ENCODE results near the gene MAPKBP1. TPM values are rescaled to one million over a fixed set of nuclear protein-coding genes. Genes with fewer than 3 reads are reported as not detected.

MAPKBP1 gene
- polyA plus RNA-seq, 2 of the 4 experiments (the other 2 are of a cell fraction): 2.5 to 6.1 TPM

DNA sequence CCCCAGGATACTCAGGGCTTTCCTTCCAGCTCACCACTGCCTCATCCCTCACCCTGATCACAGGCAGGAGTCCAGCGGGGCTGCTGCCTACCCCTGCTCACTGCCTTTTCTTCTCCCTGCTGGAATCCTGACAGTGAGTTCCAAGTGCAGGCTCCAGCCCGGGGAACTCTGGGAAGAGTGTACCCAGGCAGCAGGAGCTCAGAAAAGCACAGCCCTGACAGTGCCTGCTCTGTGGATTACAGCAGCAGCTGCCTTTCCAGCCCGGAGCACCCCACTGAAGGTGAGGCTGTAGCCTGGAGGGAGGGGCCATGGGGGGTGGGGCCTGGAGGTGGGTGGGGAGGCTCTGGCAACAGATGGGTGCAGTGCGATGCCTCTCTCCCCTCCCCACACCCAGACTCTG lies 47.5 kb downstream of the MAPKBP1 start (continued):
- TF ChIP-seq BHLHE40 (IDR thresholded peaks at IDR 0.05; ENCODE audit: low read depth, low read length) (no peak), MYC (IDR thresholded peaks at IDR 0.05; ENCODE audit: borderline replicate concordance, low read length) (no peak), MAZ (IDR thresholded peaks at IDR 0.05; ENCODE audit: borderline replicate concordance, low read depth, low read length) (no peak), MAX (IDR thresholded peaks at IDR 0.05) (no peak), RARB (CRISPR knock-in tag; IDR thresholded peaks at IDR 0.05) (no peak), ZNF302 (CRISPR knock-in tag; IDR thresholded peaks at IDR 0.05) (no peak)

- ATAC-seq: no peak
- CTCF ChIA-PET: interaction anchor here (1.5 to 3.5 kb wide), 2 partner anchors 11 to 219 kb away, joined by 3 to 16 read pairs; no protein-coding TSS in a partner anchor
Observed at GRCh38 chr15:41822471-41822870, 48.2 kb downstream of the MAPKBP1 start.

GRCh38 chr15:41822957-41823356 lies 48.7 kb downstream of the MAPKBP1 start:
- ChIA-PET POLR2A (no interaction called here), CTCF (interaction anchor here (1.0 to 3.5 kb wide), 3 partner anchors 12 to 219 kb away, joined by 3 to 16 read pairs (median 3); no protein-coding TSS in a partner anchor)
- DNase-seq (ENCODE audit: low read depth in 1 of 2, low spot score in 1 of 2): no peak
- no peak for ATAC-seq
- Histone ChIP-seq H3K4me2 (no peak overlapping the region), H3K9me3 (no peaks in the 10 kb centered on the region), H3K27ac (no peak overlapping the region), H3K4me1 (0 out of 3 replicates have a peak, but pooled peaks cover 3% of the 10 kb centered on the region), H3K4me3 (no peak overlapping the region)
- 90% methylated on average over 4 of the region's 6 CpGs for WGBS (ENCODE audit: missing lambda C conversion rate)
- FAIRE-seq: no peak
- TF ChIP-seq ESRRA (IDR thresholded peaks at IDR 0.05; ENCODE audit: borderline replicate concordance, low read length): no peak
- TF ChIP-seq CEBPB (IDR thresholded peaks at IDR 0.05): no peak
- TF ChIP-seq RNF2 (IDR thresholded peaks at IDR 0.05; ENCODE audit: borderline replicate concordance, low read depth): no peak
- no peak for TF ChIP-seq POLR2A (IDR thresholded peaks at IDR 0.05; ENCODE audit: low read length)
- TF ChIP-seq, protein P1, sequence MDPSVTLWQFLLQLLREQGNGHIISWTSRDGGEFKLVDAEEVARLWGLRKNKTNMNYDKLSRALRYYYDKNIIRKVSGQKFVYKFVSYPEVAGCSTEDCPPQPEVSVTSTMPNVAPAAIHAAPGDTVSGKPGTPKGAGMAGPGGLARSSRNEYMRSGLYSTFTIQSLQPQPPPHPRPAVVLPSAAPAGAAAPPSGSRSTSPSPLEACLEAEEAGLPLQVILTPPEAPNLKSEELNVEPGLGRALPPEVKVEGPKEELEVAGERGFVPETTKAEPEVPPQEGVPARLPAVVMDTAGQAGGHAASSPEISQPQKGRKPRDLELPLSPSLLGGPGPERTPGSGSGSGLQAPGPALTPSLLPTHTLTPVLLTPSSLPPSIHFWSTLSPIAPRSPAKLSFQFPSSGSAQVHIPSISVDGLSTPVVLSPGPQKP (IDR thresholded peaks at IDR 0.05; ENCODE audit: low read depth, low read length): no peak
- no peak for TF ChIP-seq CHD4 (IDR thresholded peaks at IDR 0.05; ENCODE audit: borderline replicate concordance)
- no peak for TF ChIP-seq EHF (CRISPR knock-in tag; IDR thresholded peaks at IDR 0.05)
- TF ChIP-seq KDM1A (IDR thresholded peaks at IDR 0.05; ENCODE audit: low read depth): no peak

More at GRCh38 chr15:41822471-41822870, 48.2 kb downstream of the MAPKBP1 start:
- H3K9me3 ChIP-seq: no peaks in the 10 kb centered on the region
- no peak overlapping the region for H3K4me3 ChIP-seq
- H3K4me1 ChIP-seq: 0 out of 3 replicates have a peak, but pooled peaks cover 3% of the 10 kb centered on the region
- no peak overlapping the region for H3K27ac ChIP-seq
- H3K4me2 ChIP-seq: no peak overlapping the region
- TF ChIP-seq JUN (IDR thresholded peaks at IDR 0.05) (no peak), E2F6 (IDR thresholded peaks at IDR 0.05; ENCODE audit: borderline replicate concordance, low read depth) (no peak), NR3C1 (IDR thresholded peaks at IDR 0.05) (no peak), BHLHE40 (IDR thresholded peaks at IDR 0.05; ENCODE audit: low read depth, low read length) (no peak), HOXA7 (CRISPR knock-in tag; IDR thresholded peaks at IDR 0.05) (no peak), RFX5 (IDR thresholded peaks at IDR 0.05) (no peak), BCL3 (IDR thresholded peaks at IDR 0.05) (no peak), HOXB13 (CRISPR knock-in tag; IDR thresholded peaks at IDR 0.05; ENCODE audit: low read depth) (no peak), CHD2 (IDR thresholded peaks at IDR 0.05; ENCODE audit: low read length, partially characterized antibody) (no peak), SMC3 (IDR thresholded peaks at IDR 0.05) (no peak), HOXB5 (CRISPR knock-in tag; IDR thresholded peaks at IDR 0.05) (no peak)
- no peak for DNase-seq (ENCODE audit: low read depth in 1 of 2, low spot score in 1 of 2)
- 97% methylated on average over 6 of the region's 6 CpGs for WGBS (ENCODE audit: missing lambda C conversion rate)
- POLR2A ChIA-PET: no interaction called here
- no peak for FAIRE-seq

Data from A549 (cell line).